Esophagus squamous epithelium (tissue), 5 donors: ENCODE results near the gene ZEB2. TPM values are rescaled to one million over a fixed set of nuclear protein-coding genes. Genes with fewer than 3 reads are reported as not detected.

Source experiments
- DNase-seq: peaks from one replicate; lab custom pipeline; 2025; lab: John Stamatoyannopoulos, UW
- H3K27ac ChIP-seq, 4 donors: fragments of 200-600 bp; sonication (generic); one replicate each; pipeline ENCODE4 v1.5.1; 2016 to 2019; ENCODE audit warnings: mild to moderate bottlenecking in 1 of 4
- H3K27me3 ChIP-seq, 4 donors: fragments of 200-600 bp; sonication (generic); 1 replicate in 3 of 4; 2 replicates in 1 of 4; pipeline versions ENCODE4 v1.5.1 to v1.6.0; 2017 to 2021; ENCODE audit warnings: antibody characterized with exemption in 1 of 4
- H3K36me3 ChIP-seq, 3 donors: fragments of 200-600 bp; sonication (generic); one replicate each; pipeline ENCODE4 v1.5.1; 2016 to 2019
- H3K4me1 ChIP-seq, 3 donors: fragments of 200-600 bp; sonication (generic); one replicate each; pipeline ENCODE4 v1.5.1; 2017 to 2019
- H3K4me3 ChIP-seq, 4 donors: fragments of 200-600 bp; sonication (generic); 1 replicate in 3 of 4; 2 replicates in 1 of 4; pipeline ENCODE4 v1.5.1; 2016 to 2019; ENCODE audit warnings: mild to moderate bottlenecking in 2 of 4, moderate library complexity in 1 of 4
- H3K9me3 ChIP-seq, 3 donors: fragments of 200-600 bp; sonication (generic); one replicate each; pipeline ENCODE4 v1.5.1; 2016 to 2019
- POLR2A ChIP-seq, 4 donors: fragments of 450-650 bp; IDR thresholded peaks; one replicate each; pipeline ENCODE4 v1.6.1; 2017; ENCODE audit warnings: antibody characterized with exemption in 4 of 4, mild to moderate bottlenecking in 4 of 4, moderate library complexity in 3 of 4
- WGBS, 2 donors: methylation state at CpG; one replicate each; pipeline ENCODE4 v1.1.5; 2018; 5-methylcytosine and 5-hydroxymethylcytosine counted together
- intact Hi-C: fragments of 100-400 bp; cut with DNase I; formaldehyde crosslinking; loops from one replicate; pipeline ENCODE4 v1.15.0; 2022
- total RNA-seq, 4 donors: library from RNA; depleted of rRNA; stranded (reverse); fragments of >200 nt; gene quantifications; one replicate each; pipeline ENCODE4 v1.1.0, GENCODE V29; 2016
- TF ChIP-seq, protein P1 (sequence below), 6 experiments: fragments of 450-650 bp in 4 of 6; fragments of 200-600 bp in 2 of 6; sonication (generic) in 2 of 6; IDR thresholded peaks; one replicate each; pipeline ENCODE4 v1.5.1; 2016 to 2019; ENCODE audit warnings: antibody characterized with exemption in 6 of 6, mild to moderate bottlenecking in 4 of 6, moderate library complexity in 4 of 6
- donor health status: DM: yes; HTN: yes; CAD: no.

The ZEB2 gene
- total RNA-seq, 4 donors from 2014 or later, result 3.1 to 56.5 (median 15.7) TPM

DNA sequence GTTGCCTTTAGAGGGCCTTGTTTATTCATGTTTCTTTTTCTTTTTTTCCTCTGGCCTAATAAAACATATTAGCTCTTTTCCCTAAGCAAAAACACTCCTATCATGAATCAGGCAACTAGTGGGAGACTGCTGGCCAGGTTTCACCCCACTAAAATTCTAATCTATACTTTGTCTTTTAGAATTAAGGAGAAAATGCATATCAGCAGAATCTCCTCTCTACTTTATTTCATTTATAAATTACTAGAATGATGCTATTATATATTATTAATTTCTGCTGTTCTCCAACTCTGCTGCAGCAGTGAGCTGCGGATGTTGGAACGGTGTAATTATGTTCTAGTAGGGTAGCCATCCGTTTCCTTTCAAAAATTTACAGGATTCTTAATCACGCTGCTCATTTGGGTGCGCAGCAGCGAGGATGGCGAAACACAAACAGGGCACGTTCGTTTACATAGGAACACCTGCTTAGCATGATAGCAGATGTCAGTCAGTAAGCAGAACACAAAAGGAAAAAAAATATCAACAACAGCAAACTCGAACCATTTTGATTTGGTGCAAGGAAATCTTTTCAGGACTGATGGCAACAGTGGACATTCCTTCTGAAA lies 30.5 kb downstream of the ZEB2 start:
- no peaks in the 10 kb centered on the region for H3K27me3 ChIP-seq
- no peaks in the 10 kb centered on the region for H3K9me3 ChIP-seq
- H3K4me1 ChIP-seq, result peaks cover 0 to 29% (median 2%) of the 10 kb centered on the region in 3 donors
- H3K27ac ChIP-seq, result peak overlapping the region in 2 of 4 donors; percentile 2 to 26
- intact Hi-C loops, result no loop called here
- TF ChIP-seq POLR2A (IDR thresholded peaks at IDR 0.05), result no peak
- TF ChIP-seq, protein P1, sequence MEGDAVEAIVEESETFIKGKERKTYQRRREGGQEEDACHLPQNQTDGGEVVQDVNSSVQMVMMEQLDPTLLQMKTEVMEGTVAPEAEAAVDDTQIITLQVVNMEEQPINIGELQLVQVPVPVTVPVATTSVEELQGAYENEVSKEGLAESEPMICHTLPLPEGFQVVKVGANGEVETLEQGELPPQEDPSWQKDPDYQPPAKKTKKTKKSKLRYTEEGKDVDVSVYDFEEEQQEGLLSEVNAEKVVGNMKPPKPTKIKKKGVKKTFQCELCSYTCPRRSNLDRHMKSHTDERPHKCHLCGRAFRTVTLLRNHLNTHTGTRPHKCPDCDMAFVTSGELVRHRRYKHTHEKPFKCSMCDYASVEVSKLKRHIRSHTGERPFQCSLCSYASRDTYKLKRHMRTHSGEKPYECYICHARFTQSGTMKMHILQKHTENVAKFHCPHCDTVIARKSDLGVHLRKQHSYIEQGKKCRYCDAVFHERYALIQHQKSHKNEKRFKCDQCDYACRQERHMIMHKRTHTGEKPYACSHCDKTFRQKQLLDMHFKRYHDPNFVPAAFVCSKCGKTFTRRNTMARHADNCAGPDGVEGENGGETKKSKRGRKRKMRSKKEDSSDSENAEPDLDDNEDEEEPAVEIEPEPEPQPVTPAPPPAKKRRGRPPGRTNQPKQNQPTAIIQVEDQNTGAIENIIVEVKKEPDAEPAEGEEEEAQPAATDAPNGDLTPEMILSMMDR (IDR thresholded peaks at IDR 0.05), result no peak
- 75% methylated on average over 10 of the region's 10 CpGs for WGBS, 2 donors
- no peaks in the 10 kb centered on the region for H3K36me3 ChIP-seq
- no peak for DNase-seq
- H3K4me3 ChIP-seq, result no peak overlapping the region

DNA sequence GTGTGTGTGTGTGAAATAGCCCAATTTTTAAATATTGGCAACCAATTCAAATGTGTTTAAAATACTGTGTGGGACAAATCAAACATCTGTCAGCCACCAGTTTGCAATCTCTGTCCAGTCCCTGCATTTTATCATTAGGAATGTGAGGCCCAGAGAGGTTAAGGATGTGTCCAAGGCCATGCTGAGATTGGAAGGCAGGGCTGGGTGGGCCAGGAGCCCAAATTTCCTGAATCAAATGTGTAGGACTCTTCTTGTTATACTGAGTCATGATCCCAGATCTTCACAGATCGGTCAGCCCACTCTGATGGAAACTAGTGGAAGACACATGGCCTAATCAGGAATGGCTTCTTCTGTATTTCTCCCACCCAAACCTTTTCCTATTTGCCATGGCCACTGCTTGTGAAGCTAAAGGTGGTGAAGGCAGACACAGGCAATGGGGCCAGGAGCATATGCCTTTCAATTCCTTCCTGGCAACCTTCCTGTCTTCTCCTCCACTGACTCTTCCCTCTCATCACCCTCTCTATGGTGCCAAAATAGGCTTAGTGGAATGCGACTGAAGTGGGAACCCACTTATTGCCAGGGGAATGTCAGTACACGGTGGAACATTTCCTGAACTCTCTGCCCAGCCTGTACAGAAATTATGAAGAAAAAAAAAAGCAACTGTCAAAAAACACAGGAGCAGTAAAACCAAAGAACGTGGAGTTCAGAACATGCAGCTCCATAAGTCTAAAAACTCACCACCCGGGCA lies 35.5 kb downstream of the ZEB2 start:
- H3K4me1 ChIP-seq, result peaks cover 0 to 52% (median 3%) of the 10 kb centered on the region in 3 donors
- H3K27ac ChIP-seq, result peak overlapping the region in 2 of 4 donors; percentile 26 to 57
- 56 to 65% methylated on average over 5 of the region's 5 CpGs for WGBS, 2 donors
- DNase-seq, result no peak
- H3K27me3 ChIP-seq, result no peaks in the 10 kb centered on the region
- no peak for TF ChIP-seq POLR2A (IDR thresholded peaks at IDR 0.05)
- TF ChIP-seq, protein P1 (IDR thresholded peaks at IDR 0.05), result no peak
- no peaks in the 10 kb centered on the region for H3K36me3 ChIP-seq
- no peak overlapping the region for H3K4me3 ChIP-seq
- H3K9me3 ChIP-seq, result no peaks in the 10 kb centered on the region
- intact Hi-C loops, result no loop called here

DNA sequence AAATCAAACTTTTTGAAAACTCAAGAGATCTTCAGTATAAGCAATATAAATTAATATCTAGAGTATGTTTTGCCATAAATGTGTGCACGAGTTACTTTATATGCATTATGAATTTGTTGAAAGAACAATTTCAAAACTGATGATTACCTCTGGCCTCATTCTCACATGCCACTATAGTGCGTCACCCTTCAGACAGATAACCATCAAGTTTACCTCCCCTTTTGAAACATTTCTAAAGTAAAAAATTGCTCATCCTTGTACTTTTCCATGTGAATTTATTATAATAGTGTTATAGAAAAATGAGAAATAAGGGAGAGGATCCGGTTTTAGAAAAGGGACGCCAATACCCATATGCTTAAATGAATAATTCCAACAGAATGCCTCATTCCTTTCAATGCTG lies 38.3 kb downstream of the ZEB2 start:
- no peak for TF ChIP-seq POLR2A (IDR thresholded peaks at IDR 0.05)
- TF ChIP-seq, protein P1 (IDR thresholded peaks at IDR 0.05), result no peak
- H3K4me1 ChIP-seq, result peaks cover 0 to 64% (median 13%) of the 10 kb centered on the region in 3 donors
- no peak overlapping the region for H3K4me3 ChIP-seq
- intact Hi-C loops, result no loop called here
- no peaks in the 10 kb centered on the region for H3K36me3 ChIP-seq
- H3K27ac ChIP-seq, result peak overlapping the region in 1 of 4 donors; percentile 13
- 79 to 82% methylated on average over 4 of the region's 4 CpGs for WGBS, 2 donors
- DNase-seq, result no peak
- H3K9me3 ChIP-seq, result no peaks in the 10 kb centered on the region
- H3K27me3 ChIP-seq, result no peaks in the 10 kb centered on the region

DNA sequence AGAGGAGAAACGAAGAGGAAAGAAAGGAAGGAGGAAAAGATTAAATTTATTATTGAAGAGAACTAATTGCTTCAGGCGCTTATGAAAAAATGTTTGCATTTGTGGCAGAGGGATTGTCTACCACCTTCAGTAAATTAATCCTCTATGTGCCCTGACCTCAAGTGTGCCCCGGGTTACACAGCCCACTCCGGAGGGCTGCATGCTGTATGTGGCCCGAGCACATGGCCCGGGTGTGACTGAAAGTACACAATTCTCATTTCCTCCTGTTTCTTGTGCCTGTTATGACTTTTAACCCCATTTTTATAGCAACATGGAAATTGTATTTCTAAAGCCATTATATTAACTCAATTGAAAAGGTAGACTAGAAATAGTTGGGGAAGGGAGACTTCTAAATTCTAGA lies 38.8 kb downstream of the ZEB2 start:
- Histone ChIP-seq H3K9me3 (no peaks in the 10 kb centered on the region), H3K36me3 (no peaks in the 10 kb centered on the region), H3K27me3 (no peaks in the 10 kb centered on the region), H3K27ac (peak overlapping the region in 2 of 4 donors; percentile 13 to 39), H3K4me1 (peaks cover 0 to 70% (median 13%) of the 10 kb centered on the region in 3 donors), H3K4me3 (no peak overlapping the region)
- intact Hi-C loops, result no loop called here
- TF ChIP-seq, protein P1 (IDR thresholded peaks at IDR 0.05), result no peak
- TF ChIP-seq POLR2A (IDR thresholded peaks at IDR 0.05), result no peak
- DNase-seq, result no peak
- WGBS, 2 donors, result 53 to 58% methylated on average over 6 of the region's 6 CpGs

DNA sequence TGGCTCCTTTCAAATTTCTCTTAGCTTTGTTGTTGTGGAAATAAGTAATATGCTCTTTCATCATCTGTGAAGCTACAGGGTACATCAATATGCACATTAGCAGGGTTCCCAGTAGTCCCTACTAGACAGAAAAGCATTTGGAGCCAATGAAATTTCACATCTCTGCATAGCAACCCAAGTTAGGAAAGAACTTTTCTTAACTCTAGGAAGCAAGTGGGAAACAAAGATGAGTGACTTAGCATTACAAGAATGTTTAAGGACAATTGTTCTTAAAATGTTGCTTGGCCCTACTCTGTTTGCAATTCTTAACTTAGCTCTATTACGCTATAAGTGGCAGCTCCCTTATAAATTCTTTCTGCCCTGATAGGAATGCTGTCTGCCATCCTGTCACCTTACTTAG lies 39.6 kb downstream of the ZEB2 start:
- Histone ChIP-seq H3K4me3 (no peak overlapping the region), H3K36me3 (no peaks in the 10 kb centered on the region), H3K27me3 (no peaks in the 10 kb centered on the region), H3K9me3 (no peaks in the 10 kb centered on the region), H3K27ac (peak overlapping the region in 1 of 4 donors; percentile 13), H3K4me1 (peaks cover 0 to 68% (median 13%) of the 10 kb centered on the region in 3 donors)
- TF ChIP-seq, protein P1 (IDR thresholded peaks at IDR 0.05), result no peak
- TF ChIP-seq POLR2A (IDR thresholded peaks at IDR 0.05), result no peak
- intact Hi-C loops, result no loop called here
- DNase-seq, result no peak
- 76 to 89% methylated on average over 1 of the region's 1 CpG for WGBS, 2 donors
